SK-N-SH (cell line): ENCODE data around the gene MCAM.

ENCODE experiments used
- CHD2 ChIP-seq: fragments of 150-350 bp; IDR thresholded peaks from 2 replicates; pipeline ENCODE4 v1.6.1; 2018; ENCODE audit warnings: low read length; ENCODE audit not compliant: partially characterized antibody
- CTCF ChIP-seq: fragments of 200-600 bp; sonication (generic); IDR thresholded peaks from 2 replicates; pipeline ENCODE4 v1.6.1; 2017; ENCODE audit warnings: antibody characterized with exemption, mild to moderate bottlenecking, moderate library complexity
- GABPA ChIP-seq: IDR thresholded peaks from 2 replicates; pipeline ENCODE4 v1.4.0; 2012; ENCODE audit warnings: low read depth, mild to moderate bottlenecking
- IRF3 ChIP-seq: fragments of 150-350 bp; IDR thresholded peaks from 2 replicates; pipeline ENCODE4 v1.6.1; 2016; ENCODE audit warnings: mild to moderate bottlenecking, low read depth, low read length
- MAX ChIP-seq: IDR thresholded peaks from 2 replicates; pipeline ENCODE4 v1.4.0; 2012; ENCODE audit warnings: low read depth
- REST ChIP-seq: IDR thresholded peaks from 2 replicates; pipeline ENCODE4 v1.6.1; 2012; ENCODE audit warnings: mild to moderate bottlenecking, low read depth, low read length, moderate library complexity
- USF2 ChIP-seq: fragments of 150-350 bp; IDR thresholded peaks from 2 replicates; pipeline ENCODE4 v1.6.1; 2017; ENCODE audit warnings: antibody characterized with exemption, low read length, low read depth, borderline replicate concordance

GRCh38 chr11:119309953-119310681 is 6.8 kb downstream of the MCAM start:
- TF ChIP-seq REST (no peak), IRF3 (no peak), CTCF (no peak), GABPA (no peak), MAX (no peak), USF2 (no peak), CHD2 (no peak)
